Kidney epithelial cell (primary cell): ENCODE results near the gene TMEM106B. TPM values are rescaled to one million over a fixed set of nuclear protein-coding genes. Genes with fewer than 3 reads are reported as not detected.
A peak's percentile ranks its signal among the peaks of the same experiment; 100 is the strongest.

Experiments used
- DNase-seq: peaks from one replicate; pipeline ENCODE4 v3.0.0-alpha.2; 2010; ENCODE audit warnings: low read depth
- H3K27me3 ChIP-seq: 2 replicates; pipeline ENCODE4 v1.6.0; 2011; ENCODE audit warnings: low read length; ENCODE audit not compliant: control insufficient read depth, insufficient read depth
- H3K36me3 ChIP-seq: 2 replicates; pipeline ENCODE4 v1.5.1; 2011; ENCODE audit warnings: low read length; ENCODE audit not compliant: control insufficient read depth, insufficient read depth
- H3K4me3 ChIP-seq: 2 replicates; pipeline ENCODE4 v1.5.1; 2011; ENCODE audit warnings: low read depth, mild to moderate bottlenecking, control low read depth, low read length
- CTCF ChIP-seq: IDR thresholded peaks from 2 replicates; pipeline ENCODE4 v1.5.1; 2011; ENCODE audit warnings: mild to moderate bottlenecking, moderate library complexity, low read length, control low read depth, inconsistent platforms; ENCODE audit not compliant: insufficient read depth, poor library complexity, severe bottlenecking
- total RNA-seq: library from RNA; depleted of rRNA; stranded (reverse); fragments of >200 nt; gene quantifications from 2 replicates; pipeline ENCODE4 v1.2.3, GENCODE V29; 2015

TMEM106B gene
- total RNA-seq, 1 donor from 2014 or later = 146 TPM

- DNase-seq = no peak
These were observed 678 bp upstream of the TMEM106B start for GRCh38 chr7:12210179-12211053.

GRCh38 chr7:12211711-12212485 is 804 bp downstream of the TMEM106B start:
- H3K4me3 ChIP-seq = peak overlapping the region; percentile 77
- DNase-seq = no peak
- TF ChIP-seq CTCF = no peak
- H3K27me3 ChIP-seq = no peaks in the 10 kb centered on the region
- no peaks in the 10 kb centered on the region for H3K36me3 ChIP-seq

More at GRCh38 chr7:12210179-12211053, 678 bp upstream of the TMEM106B start:
- Histone ChIP-seq H3K27me3 (no peaks in the 10 kb centered on the region), H3K36me3 (no peaks in the 10 kb centered on the region), H3K4me3 (peak overlapping the region; percentile 77)
- no peak for TF ChIP-seq CTCF

DNA sequence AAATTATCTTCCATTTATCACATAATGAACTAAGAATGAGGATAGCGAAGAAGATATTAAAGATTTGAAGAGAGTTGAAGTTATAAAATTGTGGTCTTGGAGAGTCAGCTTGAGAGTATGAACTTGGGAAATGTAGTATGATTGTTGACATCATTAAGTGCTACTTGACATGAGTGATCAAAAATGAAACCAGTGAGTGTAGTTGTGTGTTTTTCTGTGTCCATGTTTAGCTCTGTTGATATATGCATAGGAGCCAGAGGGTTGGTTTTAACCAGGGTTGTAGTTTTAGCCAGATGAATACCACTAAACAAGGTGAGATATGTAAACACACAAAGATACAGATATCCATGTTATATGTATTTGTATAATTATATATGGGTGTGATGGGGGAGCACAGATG is 6.2 kb downstream of the TMEM106B start:
- Histone ChIP-seq H3K36me3 (no peaks in the 10 kb centered on the region), H3K4me3 (no peak overlapping the region), H3K27me3 (no peaks in the 10 kb centered on the region)
- TF ChIP-seq CTCF = no peak
- DNase-seq = no peak

DNA sequence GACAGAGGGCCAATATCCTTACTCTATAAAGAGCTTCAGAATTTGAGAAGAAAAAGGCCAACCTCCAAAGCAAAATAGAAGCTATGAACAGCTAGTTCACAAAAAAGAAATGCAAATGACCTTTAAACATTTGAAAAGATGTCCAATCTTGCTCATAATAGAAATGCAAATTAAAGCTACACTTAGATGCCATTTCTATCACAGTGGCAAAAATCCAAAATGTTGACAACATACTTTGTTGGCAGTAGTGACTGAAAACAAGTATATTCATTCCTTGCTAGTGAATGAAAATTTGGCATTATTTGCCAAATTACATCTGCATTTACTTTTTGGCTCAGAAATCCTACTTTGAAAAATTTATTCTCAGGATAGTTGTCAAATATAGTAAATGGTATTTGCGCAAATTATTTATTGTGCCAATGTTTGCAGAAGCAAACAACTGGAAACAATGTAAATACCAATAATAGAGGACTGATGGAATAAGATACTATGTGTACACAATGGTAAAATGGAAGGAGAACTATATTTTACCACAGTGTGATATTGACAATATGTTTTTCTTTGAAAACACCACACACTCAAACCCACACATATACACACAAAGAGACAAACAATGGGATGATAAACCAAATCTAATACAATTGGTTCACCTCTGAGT is 9.4 kb downstream of the TMEM106B start:
- no peak overlapping the region for H3K4me3 ChIP-seq
- DNase-seq = no peak
- no peak for TF ChIP-seq CTCF
- H3K36me3 ChIP-seq = no peaks in the 10 kb centered on the region
- H3K27me3 ChIP-seq = no peaks in the 10 kb centered on the region

DNA sequence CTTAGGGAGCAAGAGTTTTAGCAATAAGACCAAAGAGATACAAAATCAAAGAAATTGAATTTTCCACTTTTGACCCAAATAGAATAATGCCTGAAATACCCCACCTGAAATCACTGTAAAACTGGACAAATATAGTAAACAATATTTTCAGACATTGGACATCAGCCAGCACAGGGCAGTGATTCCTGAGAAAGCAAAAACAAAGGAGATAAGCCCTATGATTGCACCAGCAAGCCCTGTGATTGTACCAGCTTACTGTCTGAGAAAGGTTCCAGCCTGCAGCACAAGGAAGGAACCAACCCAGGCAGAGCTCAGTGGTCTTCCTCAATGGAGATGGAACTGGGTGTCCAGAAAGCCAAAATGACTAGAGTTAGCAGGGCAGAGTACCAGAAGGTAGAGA is 10.3 kb downstream of the TMEM106B start:
- TF ChIP-seq CTCF = no peak
- Histone ChIP-seq H3K4me3 (no peak overlapping the region), H3K27me3 (no peaks in the 10 kb centered on the region), H3K36me3 (no peaks in the 10 kb centered on the region)
- no peak for DNase-seq
